Upper lobe of right lung (tissue), 1 donor: ENCODE measurements around the gene ADRA2C. TPM values are rescaled to one million over a fixed set of nuclear protein-coding genes. Genes with fewer than 3 reads are reported as not detected.

Experiments used
- ATAC-seq: fragments of 200-7000 bp; cut with Tn5 transposase; one replicate; pipeline ENCODE4 v1.9.1; 2020; ENCODE audit warnings: mild to moderate bottlenecking, moderate library complexity
- DNase-seq: peaks from one replicate; pipeline ENCODE4 v3.0.0-alpha.2; 2020
- H3K27ac ChIP-seq: fragments of 200-600 bp; one replicate; pipeline ENCODE4 v1.8.0; 2022
- H3K27me3 ChIP-seq: fragments of 200-600 bp; one replicate; pipeline ENCODE4 v1.8.0; 2022; ENCODE audit warnings: mild to moderate bottlenecking
- H3K36me3 ChIP-seq: fragments of 200-600 bp; one replicate; pipeline ENCODE4 v1.8.0; 2022
- H3K4me1 ChIP-seq: fragments of 200-600 bp; one replicate; pipeline ENCODE4 v1.8.0; 2022
- H3K4me3 ChIP-seq: fragments of 200-600 bp; one replicate; pipeline ENCODE4 v1.8.0; 2022; ENCODE audit warnings: mild to moderate bottlenecking
- H3K9me3 ChIP-seq: fragments of 200-600 bp; one replicate; pipeline ENCODE4 v1.8.0; 2022
- CTCF ChIP-seq: fragments of 200-600 bp; IDR thresholded peaks from one replicate; pipeline ENCODE4 v1.8.0; 2022; ENCODE audit warnings: antibody characterized with exemption
- intact Hi-C: fragments of 100-400 bp; cut with DNase I; formaldehyde crosslinking; loops from one replicate; pipeline ENCODE4 v1.11.0; 2022
- total RNA-seq: library from RNA; stranded (reverse); fragmentation: NEBNext Ultra II Directional; extraction: Animal tissue kit (Norgen Biotek cat#: 25700); gene quantifications from one replicate; pipeline ENCODE4 v1.2.1, GENCODE V29; 2021
- donor health status: DM: no; HTN: yes; CAD: no; lungs with severe emphysema.

Gene ADRA2C
- total RNA-seq, 1 donor from 2014 or later: 7.3 TPM

- H3K4me3 ChIP-seq: no peak overlapping the region
- DNase-seq: no peak
- no peaks in the 10 kb centered on the region for H3K36me3 ChIP-seq
- no peak for ATAC-seq
- no peaks in the 10 kb centered on the region for H3K4me1 ChIP-seq
- H3K9me3 ChIP-seq: no peaks in the 10 kb centered on the region
- H3K27me3 ChIP-seq: peaks cover 20% of the 10 kb centered on the region
- intact Hi-C loops: no loop called here
- H3K27ac ChIP-seq: no peak overlapping the region
- no peak for TF ChIP-seq CTCF
Observed at GRCh38 chr4:3802571-3803474, 36.6 kb downstream of the ADRA2C start.

GRCh38 chr4:3803475-3803847, 37.3 kb downstream of the ADRA2C start:
- Histone ChIP-seq H3K36me3 (no peaks in the 10 kb centered on the region), H3K4me3 (no peak overlapping the region), H3K9me3 (no peaks in the 10 kb centered on the region), H3K27ac (no peak overlapping the region), H3K27me3 (peaks cover 21% of the 10 kb centered on the region), H3K4me1 (no peaks in the 10 kb centered on the region)
- intact Hi-C loops: no loop called here
- ATAC-seq: no peak
- DNase-seq: no peak
- TF ChIP-seq CTCF: no peak

DNA sequence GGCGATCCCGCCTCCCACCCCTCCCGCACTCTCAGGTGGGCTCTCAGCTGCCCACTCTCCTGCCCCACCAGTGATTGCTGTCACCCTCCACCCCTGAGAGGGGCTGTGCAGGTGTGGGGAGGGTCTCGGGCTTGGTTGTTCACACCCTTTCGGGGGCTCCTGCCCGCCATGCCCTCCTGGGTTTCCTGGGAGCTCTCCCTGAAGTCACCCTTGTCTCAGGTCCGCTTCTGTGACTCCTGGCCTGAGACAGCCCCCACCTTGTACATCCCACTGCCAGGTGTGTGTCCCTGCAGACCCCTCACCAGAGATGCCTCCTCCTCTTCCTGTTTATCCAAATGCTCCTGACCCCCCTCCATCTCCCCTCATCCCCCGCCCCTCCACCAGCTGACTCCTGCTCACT, 37.8 kb downstream of the ADRA2C start:
- Histone ChIP-seq H3K4me3 (no peak overlapping the region), H3K27ac (no peak overlapping the region), H3K9me3 (no peaks in the 10 kb centered on the region), H3K36me3 (no peaks in the 10 kb centered on the region), H3K4me1 (no peaks in the 10 kb centered on the region), H3K27me3 (peaks cover 21% of the 10 kb centered on the region)
- ATAC-seq: no peak
- DNase-seq: no peak
- TF ChIP-seq CTCF: no peak
- intact Hi-C loops: no loop called here

- Histone ChIP-seq H3K27me3 (peaks cover 21% of the 10 kb centered on the region), H3K4me3 (no peak overlapping the region), H3K4me1 (no peaks in the 10 kb centered on the region), H3K9me3 (no peaks in the 10 kb centered on the region), H3K36me3 (no peaks in the 10 kb centered on the region), H3K27ac (no peak overlapping the region)
- DNase-seq: no peak
- no peak for ATAC-seq
- intact Hi-C loops: no loop called here
- TF ChIP-seq CTCF: no peak
Observed at GRCh38 chr4:3805026-3805425, 38.8 kb downstream of the ADRA2C start.

DNA sequence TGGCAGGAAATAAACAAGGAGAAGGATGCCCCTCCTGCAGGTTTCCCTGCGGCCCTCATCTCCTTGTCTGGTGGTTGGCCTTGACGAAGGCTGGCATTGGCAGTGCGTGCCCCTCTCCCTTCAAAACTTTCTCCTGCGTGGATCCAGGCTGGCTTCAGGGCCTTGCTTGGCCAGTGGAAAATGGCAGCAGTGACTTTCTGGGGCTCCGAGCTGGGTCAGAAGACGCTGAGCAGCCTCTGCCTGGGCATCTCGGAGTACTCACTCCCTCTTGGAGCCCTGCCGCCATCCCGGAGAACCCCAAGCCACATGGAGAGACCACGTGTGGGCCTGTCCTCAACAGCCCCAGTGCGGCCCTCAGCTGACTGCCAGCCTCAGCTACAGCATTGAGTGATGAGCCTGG, 39.5 kb downstream of the ADRA2C start:
- DNase-seq (no peak), ATAC-seq (no peak)
- no peak for TF ChIP-seq CTCF
- Histone ChIP-seq H3K9me3 (no peaks in the 10 kb centered on the region), H3K4me1 (no peaks in the 10 kb centered on the region), H3K4me3 (no peak overlapping the region), H3K27me3 (peaks cover 25% of the 10 kb centered on the region), H3K36me3 (no peaks in the 10 kb centered on the region), H3K27ac (no peak overlapping the region)
- intact Hi-C loops: no loop called here
